Measurements from ENCODE around the gene ZMYND19.

GRCh38 chr9:137626464-137626863 is 36.2 kb upstream of the ZMYND19 start:
- TF ChIP-seq CTCF (IDR thresholded peaks at IDR 0.05) (no peak), SIN3A (IDR thresholded peaks at IDR 0.05; ENCODE audit: borderline replicate concordance, insufficient read depth, low read depth, low read length) (no peak)
